Hepatocyte (in vitro differentiated cells): Measurements from ENCODE around the gene KRT35. TPM values are rescaled to one million over a fixed set of nuclear protein-coding genes. Genes with fewer than 3 reads are reported as not detected.

ENCODE experiments used
- DNase-seq: peaks from one replicate; pipeline ENCODE4 v3.0.0-alpha.2; 2016; ENCODE audit warnings: low spot score
- H2AFZ ChIP-seq: fragments of 200-600 bp; sonication (generic); 2 replicates; pipeline ENCODE4 v1.6.0; 2016; ENCODE audit warnings: antibody characterized with exemption, mild to moderate bottlenecking
- H3K27ac ChIP-seq: fragments of 200-600 bp; sonication (generic); 2 replicates; pipeline ENCODE4 v1.5.1; 2016; ENCODE audit warnings: mild to moderate bottlenecking
- H3K27me3 ChIP-seq: fragments of 200-600 bp; sonication (generic); 2 replicates; pipeline ENCODE4 v1.6.1; 2016
- H3K36me3 ChIP-seq: fragments of 200-600 bp; sonication (generic); replicated peaks from 2 replicates; pipeline ENCODE4 v1.5.1; 2016; ENCODE audit warnings: low read depth; ENCODE audit not compliant: insufficient read depth
- H3K4me1 ChIP-seq: fragments of 200-600 bp; sonication (generic); 2 replicates; pipeline ENCODE4 v1.5.1; 2016; ENCODE audit warnings: mild to moderate bottlenecking, moderate library complexity; ENCODE audit not compliant: insufficient read depth
- H3K4me2 ChIP-seq: fragments of 200-600 bp; sonication (generic); 2 replicates; pipeline ENCODE4 v1.6.0; 2016
- H3K4me3 ChIP-seq: fragments of 200-600 bp; sonication (generic); 2 replicates; pipeline ENCODE4 v1.5.1; 2016; ENCODE audit warnings: mild to moderate bottlenecking
- H3K79me2 ChIP-seq: fragments of 200-600 bp; sonication (generic); 2 replicates; pipeline ENCODE4 v1.6.0; 2017; ENCODE audit warnings: mild to moderate bottlenecking
- H3K9me2 ChIP-seq: fragments of 200-600 bp; sonication (generic); replicated peaks from 2 replicates; pipeline ENCODE4 v1.6.0; 2017; ENCODE audit warnings: mild to moderate bottlenecking; ENCODE audit not compliant: insufficient read depth
- H3K9me3 ChIP-seq: fragments of 200-600 bp; sonication (generic); 2 replicates; pipeline ENCODE4 v1.5.1; 2016; ENCODE audit warnings: low read depth, mild to moderate bottlenecking
- H4K20me1 ChIP-seq: fragments of 200-600 bp; sonication (generic); 2 replicates; pipeline ENCODE4 v1.6.0; 2016; ENCODE audit warnings: mild to moderate bottlenecking; ENCODE audit not compliant: insufficient read depth, poor library complexity, severe bottlenecking
- CTCF ChIP-seq: fragments of 200-600 bp; sonication (generic); IDR thresholded peaks from 2 replicates; pipeline ENCODE4 v1.5.1; 2016; ENCODE audit warnings: antibody characterized with exemption, mild to moderate bottlenecking; ENCODE audit not compliant: poor library complexity
- EZH2 ChIP-seq: fragments of 200-600 bp; sonication (generic); IDR thresholded peaks from 2 replicates; pipeline ENCODE4 v1.6.1; 2016; ENCODE audit warnings: antibody characterized with exemption, mild to moderate bottlenecking, borderline replicate concordance
- EZH2phosphoT487 ChIP-seq: fragments of 200-600 bp; sonication (generic); IDR thresholded peaks from one replicate; pipeline ENCODE4 v1.6.1; 2018; ENCODE audit warnings: antibody characterized with exemption, mild to moderate bottlenecking, low read depth, moderate library complexity; ENCODE audit not compliant: unreplicated experiment, severe bottlenecking
- WGBS: methylation state at CpG from one replicate; pipeline ENCODE4 v1.1.6; 2016; ENCODE audit warnings: low lambda C conversion rate; ENCODE audit errors: missing lambda C conversion rate; 5-methylcytosine and 5-hydroxymethylcytosine counted together
- polyA plus RNA-seq: library from polyadenylated mRNA; unstranded; fragments of >200 nt; fragmentation: Nextera tagmentation; extraction: Ambion mirVana; gene quantifications from 2 replicates; pipeline ENCODE4 v1.2.1, GENCODE V29; 2016
- total RNA-seq: library from RNA; depleted of rRNA; stranded (reverse); fragments of >200 nt; gene quantifications from 2 replicates; pipeline ENCODE4 v1.2.3, GENCODE V29; 2014

The KRT35 gene
- total and polyA plus RNA-seq, 2 experiments from 2014 or later = not detected

- no peak overlapping the region for H2AFZ ChIP-seq
- TF ChIP-seq EZH2phosphoT487 (no peak), CTCF (no peak), EZH2 (no peak)
- no peaks in the 10 kb centered on the region for H3K9me3 ChIP-seq
- H4K20me1 ChIP-seq = no peaks in the 10 kb centered on the region
- 75% methylated on average over 7 of the region's 7 CpGs for WGBS
- no peak overlapping the region for H3K4me2 ChIP-seq
- no peak overlapping the region for H3K27ac ChIP-seq
- no peak overlapping the region for H3K4me3 ChIP-seq
- H3K4me1 ChIP-seq = peaks cover 14% of the 10 kb centered on the region
- H3K79me2 ChIP-seq = no peaks in the 10 kb centered on the region
- no peak for DNase-seq
- H3K36me3 ChIP-seq = no peaks in the 10 kb centered on the region
- no peaks in the 10 kb centered on the region for H3K27me3 ChIP-seq
- no peaks in the 10 kb centered on the region for H3K9me2 ChIP-seq
Observed at GRCh38 chr17:41512546-41513167, 31.7 kb upstream of the KRT35 start.

GRCh38 chr17:41511716-41512115, 30.8 kb upstream of the KRT35 start:
- no peak overlapping the region for H2AFZ ChIP-seq
- H3K36me3 ChIP-seq = no peaks in the 10 kb centered on the region
- no peak for DNase-seq
- no peaks in the 10 kb centered on the region for H3K27me3 ChIP-seq
- H3K4me3 ChIP-seq = no peak overlapping the region
- no peaks in the 10 kb centered on the region for H3K79me2 ChIP-seq
- H3K27ac ChIP-seq = no peak overlapping the region
- no peaks in the 10 kb centered on the region for H4K20me1 ChIP-seq
- H3K4me2 ChIP-seq = no peak overlapping the region
- H3K4me1 ChIP-seq = peaks cover 21% of the 10 kb centered on the region
- H3K9me3 ChIP-seq = no peaks in the 10 kb centered on the region
- WGBS = 89% methylated on average over 10 of the region's 10 CpGs
- H3K9me2 ChIP-seq = no peaks in the 10 kb centered on the region
- TF ChIP-seq CTCF (no peak), EZH2phosphoT487 (no peak), EZH2 (no peak)

- no peak for TF ChIP-seq CTCF
- no peak for TF ChIP-seq EZH2phosphoT487
- peak overlapping the region; percentile 15 for H3K4me2 ChIP-seq
- H3K36me3 ChIP-seq = no peaks in the 10 kb centered on the region
- DNase-seq = peak; percentile 63
- H3K9me3 ChIP-seq = no peaks in the 10 kb centered on the region
- 50% methylated on average over 4 of the region's 4 CpGs for WGBS
- H2AFZ ChIP-seq = no peak overlapping the region
- H3K79me2 ChIP-seq = no peaks in the 10 kb centered on the region
- no peaks in the 10 kb centered on the region for H4K20me1 ChIP-seq
- peaks cover 27% of the 10 kb centered on the region for H3K4me1 ChIP-seq
- H3K27me3 ChIP-seq = no peaks in the 10 kb centered on the region
- H3K4me3 ChIP-seq = no peak overlapping the region
- H3K27ac ChIP-seq = peak overlapping the region; percentile 13
- no peaks in the 10 kb centered on the region for H3K9me2 ChIP-seq
Observed at GRCh38 chr17:41511116-41511515, 30.2 kb upstream of the KRT35 start.
